ENCODE results near the gene BAHCC1. TPM values are rescaled to one million over a fixed set of nuclear protein-coding genes. Genes with fewer than 3 reads are reported as not detected.
A peak's percentile ranks its signal among the peaks of the same experiment; 100 is the strongest.

The BAHCC1 gene
- total RNA-seq, 1 experiment from 2014 or later, result 3.1 TPM

- no peak overlapping the region for H2BK20ac ChIP-seq (ENCODE audit: low read depth, low read length, poor library complexity, severe bottlenecking)
- no peaks in the 10 kb centered on the region for H3K23me2 ChIP-seq (ENCODE audit: insufficient read length, low read depth, low read length, poor library complexity, severe bottlenecking)
- no peak for TF ChIP-seq CTCF (conservative IDR thresholded peaks at IDR 0.05)
- no CpG with 5 or more reads among the region's 26 CpGs for WGBS (ENCODE audit: extremely low coverage, insufficient read length, low lambda C conversion rate)
- H4K5ac ChIP-seq (ENCODE audit: insufficient read length, low read depth, low read length), result no peak overlapping the region
- H2BK5ac ChIP-seq (ENCODE audit: insufficient read length, low read length), result no peak overlapping the region
- no peaks in the 10 kb centered on the region for H3K9me3 ChIP-seq (ENCODE audit: control insufficient read depth, low read depth, low read length)
- DNase-seq, result peak; percentile 30
- H2AK5ac ChIP-seq (ENCODE audit: insufficient read length, low read length), result no peak overlapping the region
- peak overlapping the region; percentile 35 for H3K4me2 ChIP-seq (ENCODE audit: insufficient read depth, insufficient read length, low read length)
- H2BK12ac ChIP-seq (ENCODE audit: insufficient read length, low read depth, low read length), result no peak overlapping the region
- H3K56ac ChIP-seq (ENCODE audit: insufficient read length, low read depth, low read length), result no peak overlapping the region
- no peak overlapping the region for H3K4ac ChIP-seq (ENCODE audit: low read depth, low read length)
- peak overlapping the region in 1 of 2 experiments; percentile 52; a peak in 2 of 5 replicates for H3K4me3 Mint-ChIP-seq
- no peak overlapping the region for H4K8ac ChIP-seq (replicated peaks; ENCODE audit: insufficient read length, low read depth, low read length)
- H3K9ac ChIP-seq (ENCODE audit: extremely low read depth, insufficient read length, low read length), result no peak overlapping the region
- H3K27me3 ChIP-seq (ENCODE audit: insufficient read depth, low read length), result no peaks in the 10 kb centered on the region; the same call in 1 of the 2 replicates
- H3K4me1 Mint-ChIP-seq, result peaks cover 11 to 16% of the 10 kb centered on the region in 2 experiments
- H2BK15ac ChIP-seq (ENCODE audit: low read depth, low read length), result no peak overlapping the region
- no peaks in the 10 kb centered on the region for H3K36me3 Mint-ChIP-seq (ENCODE audit: insufficient read depth in 1 of 3, low read depth in 3 of 3)
- H3K4me1 ChIP-seq (ENCODE audit: insufficient read depth, low read length), result no peaks in the 10 kb centered on the region
- no peaks in the 10 kb centered on the region; a peak in 1 of 5 replicates for H3K9me3 Mint-ChIP-seq
- H2AFZ ChIP-seq (ENCODE audit: low read length), result no peak overlapping the region
- H3K18ac ChIP-seq (ENCODE audit: insufficient read length, low read depth, low read length), result no peak overlapping the region
- no peak overlapping the region for H2BK120ac ChIP-seq (ENCODE audit: low read depth, low read length, poor library complexity, severe bottlenecking)
- no peaks in the 10 kb centered on the region for H3K79me2 ChIP-seq (ENCODE audit: insufficient read depth, low read length)
- no peak overlapping the region for H3T11ph ChIP-seq (ENCODE audit: low read length)
- no peak overlapping the region for H3K23ac ChIP-seq (ENCODE audit: insufficient read length, low read depth, low read length)
- no peak overlapping the region for H3K27ac ChIP-seq (ENCODE audit: insufficient read length, low read depth, low read length)
- H3K79me1 ChIP-seq (ENCODE audit: insufficient read depth, low read depth, low read length, poor library complexity, severe bottlenecking), result no peaks in the 10 kb centered on the region
- peak overlapping the region in 1 of 3 experiments; percentile 32; a peak in 1 of 7 replicates for H3K27ac Mint-ChIP-seq
- no peak overlapping the region for H4K91ac ChIP-seq (ENCODE audit: insufficient read length, low read depth, low read length)
- H3K14ac ChIP-seq (ENCODE audit: insufficient read depth, low read length), result no peak overlapping the region; the same call in 1 of the 2 replicates
- H3K27me3 Mint-ChIP-seq (ENCODE audit: low read depth), result peaks cover 83% of the 10 kb centered on the region
- H4K20me1 ChIP-seq (ENCODE audit: control insufficient read depth, insufficient read depth, insufficient read length), result no peaks in the 10 kb centered on the region
These were observed 30.7 kb upstream of the BAHCC1 start for GRCh38 chr17:81364278-81365147.
